GM12892 (cell line): ENCODE results near the gene MICAL1.

Experiments used
- POLR2A ChIP-seq: IDR thresholded peaks from 2 replicates; pipeline ENCODE4 v1.6.1; 2011; ENCODE audit warnings: low read depth, low read length, control low read depth
- POLR2AphosphoS5 ChIP-seq: IDR thresholded peaks from 2 replicates; pipeline ENCODE4 v1.6.1; 2011; ENCODE audit warnings: low read depth, low read length, control low read depth

- TF ChIP-seq POLR2A = no peak
- no peak for TF ChIP-seq POLR2AphosphoS5
These were observed 43.4 kb upstream of the MICAL1 start for GRCh38 chr6:109498936-109499335.
